ENCODE data around the gene BIRC7.

The BIRC7 gene

GRCh38 chr20:63289311-63290135, 53.8 kb downstream of the BIRC7 start:
- DNase-seq: peak in 4 of 10 donors; percentile 4 to 79 (median 54)
- intact Hi-C loops (cut with DNase I): no loop called here
